GM12892 (cell line): ENCODE data around the gene FAM3D.

Source experiments
- POLR2A ChIP-seq: IDR thresholded peaks from 2 replicates; pipeline ENCODE4 v1.6.1; 2011; ENCODE audit warnings: low read depth, low read length, control low read depth
- POLR2AphosphoS5 ChIP-seq: IDR thresholded peaks from 2 replicates; pipeline ENCODE4 v1.6.1; 2011; ENCODE audit warnings: low read depth, low read length, control low read depth
- TAF1 ChIP-seq: IDR thresholded peaks from 2 replicates; pipeline ENCODE4 v1.6.1; 2011; ENCODE audit warnings: low read depth, mild to moderate bottlenecking, control low read depth, low read length, borderline replicate concordance

- TF ChIP-seq POLR2AphosphoS5 (no peak), POLR2A (no peak), TAF1 (no peak)
Measured at GRCh38 chr3:58681863-58682262, 15.3 kb upstream of the FAM3D start.
